OCI-LY3 (cell line): Measurements from ENCODE around the gene CCR3.

ENCODE experiments used
- EZH2phosphoT487 ChIP-seq: fragments of 200-600 bp; shearing (Covaris generic); IDR thresholded peaks from 2 replicates; pipeline ENCODE4 v1.6.1; 2018; ENCODE audit warnings: antibody characterized with exemption, mixed run types, low read depth
- TF ChIP-seq, protein P1 (sequence below): fragments of 200-600, 300-600 bp; sonication (generic); IDR thresholded peaks from 2 replicates; pipeline ENCODE4 v1.5.1; 2014; ENCODE audit warnings: antibody characterized with exemption, low read length, low read depth

DNA sequence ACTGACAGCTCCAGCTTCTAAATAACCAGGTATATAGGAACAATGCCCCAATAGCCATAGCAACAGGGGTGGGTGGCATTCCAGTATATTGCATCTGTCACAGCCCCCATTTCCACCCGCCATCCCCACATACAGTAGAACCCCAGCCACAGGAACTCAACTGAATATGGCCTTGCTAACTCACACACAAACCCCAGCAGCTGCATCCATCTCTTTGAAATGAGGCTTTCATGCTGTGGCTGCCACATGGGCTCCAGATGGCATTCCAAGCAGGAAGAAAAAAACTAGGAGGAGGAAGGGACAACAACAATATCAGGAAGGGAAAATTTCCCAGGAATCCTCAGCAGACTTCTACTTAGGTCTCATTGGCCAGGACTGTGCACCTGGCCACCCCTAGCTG, 54.6 kb downstream of the CCR3 start:
- TF ChIP-seq, protein P1, sequence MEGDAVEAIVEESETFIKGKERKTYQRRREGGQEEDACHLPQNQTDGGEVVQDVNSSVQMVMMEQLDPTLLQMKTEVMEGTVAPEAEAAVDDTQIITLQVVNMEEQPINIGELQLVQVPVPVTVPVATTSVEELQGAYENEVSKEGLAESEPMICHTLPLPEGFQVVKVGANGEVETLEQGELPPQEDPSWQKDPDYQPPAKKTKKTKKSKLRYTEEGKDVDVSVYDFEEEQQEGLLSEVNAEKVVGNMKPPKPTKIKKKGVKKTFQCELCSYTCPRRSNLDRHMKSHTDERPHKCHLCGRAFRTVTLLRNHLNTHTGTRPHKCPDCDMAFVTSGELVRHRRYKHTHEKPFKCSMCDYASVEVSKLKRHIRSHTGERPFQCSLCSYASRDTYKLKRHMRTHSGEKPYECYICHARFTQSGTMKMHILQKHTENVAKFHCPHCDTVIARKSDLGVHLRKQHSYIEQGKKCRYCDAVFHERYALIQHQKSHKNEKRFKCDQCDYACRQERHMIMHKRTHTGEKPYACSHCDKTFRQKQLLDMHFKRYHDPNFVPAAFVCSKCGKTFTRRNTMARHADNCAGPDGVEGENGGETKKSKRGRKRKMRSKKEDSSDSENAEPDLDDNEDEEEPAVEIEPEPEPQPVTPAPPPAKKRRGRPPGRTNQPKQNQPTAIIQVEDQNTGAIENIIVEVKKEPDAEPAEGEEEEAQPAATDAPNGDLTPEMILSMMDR: no peak
- TF ChIP-seq EZH2phosphoT487: no peak
